Measurements from ENCODE around the gene P2RX1.

P2RX1 gene

DNA sequence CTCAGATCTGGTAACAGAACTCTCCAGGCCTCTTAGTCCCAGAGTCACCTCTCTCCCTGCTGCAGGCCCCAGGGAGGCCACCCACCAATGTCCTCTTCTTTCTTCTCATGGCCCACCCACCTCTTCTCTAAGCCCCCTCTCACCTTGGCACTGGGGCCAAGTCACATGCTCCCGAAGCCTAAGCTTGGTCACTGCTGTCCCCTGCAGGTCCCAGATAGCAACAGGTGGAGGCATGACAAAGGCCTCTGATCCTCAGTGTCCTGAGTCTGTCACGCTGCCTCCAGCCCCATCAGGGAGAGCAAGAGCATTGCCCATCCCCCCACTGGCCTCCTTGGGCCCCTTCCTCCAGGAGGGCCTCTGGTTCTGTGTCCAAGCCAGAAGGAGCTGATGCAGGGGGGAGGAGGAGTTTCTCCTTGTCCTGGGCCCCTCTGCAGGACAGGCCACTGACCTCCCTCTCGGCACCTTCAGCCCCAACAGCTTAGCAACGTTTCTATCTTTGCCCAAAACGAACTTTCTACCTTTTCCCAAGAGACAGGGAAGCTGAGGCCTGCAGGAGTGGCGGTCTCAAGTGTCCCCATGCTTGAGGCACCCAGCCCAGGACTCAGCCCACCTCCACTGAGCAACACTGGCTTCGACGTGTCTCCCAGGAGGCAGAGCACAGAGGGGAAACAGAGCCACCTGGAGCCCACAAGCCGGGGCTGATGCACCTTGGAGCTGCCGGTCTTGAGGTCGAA, 8.6 kb downstream of the P2RX1 start:
- H3K4me3 ChIP-seq (ENCODE audit: low read depth, low read length) = no peak overlapping the region

DNA sequence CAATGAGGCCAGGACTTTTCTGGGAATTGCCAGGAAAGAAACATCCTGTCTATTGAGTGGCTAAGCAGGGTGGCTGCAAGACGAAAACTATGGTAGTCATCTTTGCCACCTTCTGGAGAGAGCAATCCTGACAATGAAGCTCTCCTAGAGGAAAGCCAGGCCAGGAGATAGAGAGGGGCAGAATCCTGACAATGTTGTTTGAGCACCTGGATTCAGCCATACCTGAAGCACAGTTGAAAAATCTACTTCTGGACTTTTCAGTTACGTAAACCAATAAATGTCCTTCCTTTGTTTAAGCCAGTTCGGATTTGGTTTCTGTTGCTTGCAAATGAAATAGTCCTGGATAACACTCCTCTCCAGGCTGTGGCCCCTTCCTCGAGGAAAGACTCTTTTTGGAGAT, 9.4 kb downstream of the P2RX1 start:
- no peak overlapping the region for H3K4me3 ChIP-seq (ENCODE audit: low read depth, low read length)

DNA sequence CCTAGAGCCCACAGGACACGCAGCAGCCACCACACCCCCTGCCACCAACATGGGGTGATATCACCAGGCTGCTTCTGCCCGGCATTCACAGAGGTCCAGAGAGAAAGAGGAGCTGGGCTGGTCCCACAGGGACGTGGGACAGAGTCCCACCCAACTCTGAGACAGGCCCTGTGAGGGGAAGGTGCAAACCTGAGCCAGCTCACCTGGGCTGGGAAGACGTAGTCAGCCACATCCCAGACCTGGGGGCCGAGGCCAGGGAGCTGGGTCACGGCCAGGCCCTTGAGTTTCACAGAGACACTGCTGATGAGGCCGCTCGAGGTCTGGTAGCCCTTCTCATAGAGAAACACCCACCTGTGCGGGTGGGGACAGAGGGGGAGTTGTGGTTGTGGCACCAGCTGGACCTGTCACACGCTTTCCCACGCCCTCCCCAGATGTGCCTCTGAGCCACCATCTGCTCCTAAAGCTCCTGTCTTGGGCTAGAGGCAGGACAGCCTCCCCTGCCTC, 11.2 kb downstream of the P2RX1 start:
- no peak overlapping the region for H3K4me3 ChIP-seq (ENCODE audit: low read depth, low read length)

DNA sequence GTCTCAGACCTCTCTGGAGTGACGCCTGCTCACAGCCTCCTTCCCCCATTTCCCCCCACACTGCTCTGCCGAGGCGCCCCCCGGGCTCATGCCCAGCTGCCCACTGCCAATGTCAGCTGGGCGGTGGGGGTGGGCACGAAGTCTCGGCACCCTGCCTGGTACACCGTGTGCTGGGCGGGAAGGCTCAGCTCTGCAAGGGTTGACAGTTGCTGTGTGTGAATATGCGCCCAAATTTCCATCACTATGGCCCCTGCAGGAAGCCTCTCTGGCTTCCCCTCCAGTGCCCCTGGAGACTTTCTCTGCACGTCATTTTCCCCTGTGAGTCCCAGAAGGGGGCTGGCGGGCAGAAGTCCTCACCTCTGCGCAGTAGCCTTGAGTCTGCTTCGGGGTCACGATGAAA, 11.8 kb downstream of the P2RX1 start:
- H3K4me3 ChIP-seq (ENCODE audit: low read depth, low read length) = no peak overlapping the region

DNA sequence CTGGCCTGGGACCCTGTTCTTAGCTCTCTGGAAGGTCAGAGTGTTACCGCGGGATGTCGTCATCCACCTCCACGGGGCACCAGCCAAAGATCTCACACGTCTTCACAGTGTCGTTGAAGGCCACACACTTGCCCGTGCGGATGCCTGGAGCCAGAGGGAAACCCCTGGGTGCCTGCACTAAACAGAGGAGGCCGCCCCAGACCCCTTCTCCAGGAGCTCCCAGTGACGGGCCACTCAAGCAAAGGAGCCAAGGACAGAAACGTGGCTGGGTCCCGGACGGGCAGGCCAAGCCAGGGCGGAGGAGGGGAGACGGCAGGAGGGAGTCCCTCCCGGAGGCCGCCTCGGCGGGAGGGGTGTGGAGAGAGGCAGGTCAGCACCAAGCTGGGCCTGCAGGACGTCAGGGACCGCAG, 12.4 kb downstream of the P2RX1 start:
- H3K4me3 ChIP-seq (ENCODE audit: low read depth, low read length) = no peak overlapping the region

DNA sequence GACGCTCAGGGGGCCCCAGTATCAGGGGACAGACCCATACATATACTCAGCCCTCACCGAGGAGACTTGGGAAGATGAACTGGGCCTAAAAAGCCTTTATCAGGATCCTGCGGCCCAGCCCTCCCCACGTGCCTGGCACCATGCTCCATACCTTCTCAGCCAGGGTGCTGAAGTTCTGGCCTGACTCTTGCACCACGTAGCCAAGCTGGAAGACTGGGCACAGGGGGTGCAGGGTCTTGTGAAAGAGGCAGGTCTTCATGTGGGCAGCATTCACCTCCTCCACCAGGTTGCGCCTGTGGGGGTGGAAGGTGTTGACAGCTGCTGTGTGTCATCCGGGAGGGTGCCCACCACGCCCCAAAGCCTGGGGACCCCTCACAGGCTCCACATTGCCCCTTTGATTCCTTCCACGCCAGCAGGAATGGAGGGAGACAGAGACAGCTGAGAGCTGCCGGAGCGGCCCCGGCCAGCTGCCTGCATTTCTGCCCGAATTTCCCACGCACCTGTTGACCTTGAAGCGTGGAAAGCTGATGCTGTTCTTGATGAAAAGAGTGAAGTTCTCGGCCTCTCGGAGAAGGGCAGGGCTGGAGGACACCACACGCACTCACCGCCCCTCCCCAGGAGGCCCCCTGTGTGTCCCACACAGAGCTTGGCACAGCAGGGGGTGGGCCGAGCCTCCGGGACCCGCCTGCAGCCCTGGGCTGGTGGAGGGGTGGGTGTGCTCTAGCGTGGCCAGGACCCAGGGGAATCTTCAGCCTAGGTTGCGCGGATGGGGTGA, 13.0 kb downstream of the P2RX1 start:
- H3K4me3 ChIP-seq (ENCODE audit: low read depth, low read length) = no peak overlapping the region

DNA sequence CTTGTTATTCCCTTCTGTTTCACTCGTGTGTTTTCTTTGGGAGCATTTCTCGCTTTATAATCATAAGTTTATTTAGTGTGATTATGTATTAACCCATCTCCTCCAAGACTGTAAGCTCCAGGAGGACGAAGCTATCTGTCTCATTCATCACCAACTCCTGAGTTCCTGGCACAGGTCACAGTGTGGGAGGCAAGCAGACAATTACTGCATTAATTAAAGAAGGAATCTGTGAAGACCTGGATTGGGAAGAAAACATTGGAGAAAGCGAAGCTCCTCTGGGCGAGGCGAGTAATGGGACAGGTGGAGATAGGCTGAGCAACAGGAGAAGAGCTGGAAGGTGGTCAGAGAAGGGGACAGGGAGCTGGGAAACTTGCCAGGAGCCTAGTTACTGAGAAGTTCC, 15.6 kb downstream of the P2RX1 start:
- no peak overlapping the region for H3K4me3 ChIP-seq (ENCODE audit: low read depth, low read length)

DNA sequence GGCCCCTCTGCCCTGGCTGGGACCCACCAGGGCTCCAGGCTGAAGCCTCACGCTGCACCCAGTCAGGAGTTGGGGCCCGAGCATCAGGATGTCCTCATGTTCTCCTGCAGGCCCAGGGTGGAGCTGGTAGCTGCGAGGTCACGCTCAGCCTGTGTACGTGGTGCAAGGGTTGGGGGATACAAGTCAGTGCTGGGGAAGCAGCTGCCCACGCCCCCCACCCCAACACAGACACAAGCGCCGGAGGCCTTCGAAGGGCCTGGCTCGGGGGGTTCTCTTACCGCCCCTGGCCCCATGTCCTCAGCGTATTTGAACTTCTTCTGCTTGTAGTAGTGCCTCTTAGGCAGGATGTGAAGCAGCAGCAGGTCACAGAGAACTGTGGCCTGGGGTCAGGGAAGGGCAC, 18.5 kb downstream of the P2RX1 start:
- H3K4me3 ChIP-seq (ENCODE audit: low read depth, low read length) = no peak overlapping the region

DNA sequence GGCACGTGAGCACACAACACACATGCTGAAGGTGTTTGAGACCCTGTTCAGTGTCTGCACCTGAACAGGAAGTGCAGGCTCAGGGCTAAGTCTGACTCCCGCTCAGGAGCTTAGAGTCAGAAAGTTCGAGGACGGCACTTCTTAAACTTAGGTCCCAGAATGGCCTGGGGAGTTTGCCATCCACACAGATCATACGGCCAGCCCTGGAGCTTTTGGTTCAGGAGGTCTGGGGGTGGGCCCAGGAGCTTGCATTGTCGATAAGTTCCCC, 19.4 kb downstream of the P2RX1 start:
- H3K4me3 ChIP-seq (ENCODE audit: low read depth, low read length) = no peak overlapping the region

DNA sequence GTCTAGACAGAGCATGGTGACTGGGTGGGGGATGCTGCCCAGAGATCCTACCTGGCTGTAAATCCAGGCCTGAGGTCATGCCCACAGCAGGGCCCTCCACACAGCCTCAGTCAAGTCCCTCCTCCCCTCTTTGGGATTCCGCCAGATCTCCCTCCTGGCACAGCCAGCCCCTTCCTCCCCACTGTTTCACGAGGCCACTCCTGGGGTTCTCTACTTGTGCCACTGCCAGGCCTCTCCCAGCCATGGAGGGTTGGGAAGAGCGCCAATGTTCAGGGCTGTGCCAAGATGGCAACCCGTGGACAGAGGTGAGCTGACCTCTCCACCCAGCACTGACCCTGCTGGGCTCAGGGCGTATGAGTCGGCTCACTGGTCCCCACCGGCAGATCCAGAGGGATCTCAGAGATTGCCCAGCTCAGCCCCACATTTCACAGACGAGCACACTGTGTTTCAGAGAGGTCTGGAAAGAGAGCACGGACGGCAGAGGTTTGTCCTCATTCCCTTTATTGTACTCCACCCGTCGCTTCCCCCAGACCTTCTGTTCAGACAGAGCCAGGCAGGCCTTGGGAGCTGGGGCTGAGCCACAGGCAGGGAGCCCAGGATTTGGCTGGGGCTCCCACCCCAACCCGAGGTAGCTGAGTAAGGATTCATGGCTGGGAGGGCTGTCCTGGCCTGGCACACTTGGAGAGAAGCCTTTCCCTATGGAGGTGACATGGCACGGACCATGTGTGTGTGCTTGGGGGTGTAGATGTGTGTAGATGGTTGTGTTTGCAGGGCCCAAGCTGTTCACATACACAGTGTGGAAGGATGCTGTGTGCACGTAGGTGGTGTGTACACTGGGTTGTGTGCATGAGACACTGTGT, 19.9 kb downstream of the P2RX1 start:
- no peak overlapping the region for H3K4me3 ChIP-seq (ENCODE audit: low read depth, low read length)

DNA sequence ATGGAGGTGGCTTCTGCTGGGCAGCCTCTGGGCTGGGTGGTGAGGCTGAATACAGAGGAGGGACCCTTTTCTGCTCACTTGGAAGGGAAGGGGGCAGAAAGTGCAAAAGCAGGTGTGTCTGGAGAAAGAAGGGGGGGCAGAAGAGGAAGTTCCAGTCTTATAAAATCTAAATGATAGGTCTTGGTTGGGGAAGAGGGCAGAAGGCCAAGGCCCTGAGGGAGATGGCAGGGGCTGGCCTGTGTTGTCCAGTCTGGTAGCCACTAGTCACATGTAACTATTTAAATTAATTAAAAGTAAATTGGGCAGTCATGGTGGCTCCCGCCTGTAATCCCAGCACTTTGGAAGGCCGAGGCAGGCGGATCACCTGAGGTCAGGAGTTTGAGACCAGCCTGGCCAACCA, 20.9 kb downstream of the P2RX1 start:
- no peak overlapping the region for H3K4me3 ChIP-seq (ENCODE audit: low read depth, low read length)

DNA sequence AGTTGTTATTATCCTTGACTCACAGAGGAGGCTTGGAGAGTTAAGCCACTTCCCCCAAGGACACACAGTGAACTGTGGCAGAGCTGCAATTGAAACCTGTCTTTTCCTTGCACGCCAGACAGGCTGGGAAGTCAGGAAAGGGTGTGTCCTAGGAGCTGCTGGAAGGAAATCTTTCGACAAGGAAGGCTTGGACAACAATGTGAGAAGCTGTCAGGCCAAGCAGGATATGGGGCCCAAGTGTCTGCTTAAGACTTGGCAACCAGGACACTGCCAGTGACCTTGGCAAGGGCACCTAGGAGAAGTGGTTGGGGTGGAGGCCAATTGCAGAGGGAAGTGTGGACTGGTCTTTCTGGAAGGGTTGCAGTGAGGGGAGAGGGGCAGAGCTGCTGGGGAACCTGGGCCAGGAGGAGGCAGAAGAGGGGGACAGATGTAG, 21.3 kb downstream of the P2RX1 start:
- no peak overlapping the region for H3K4me3 ChIP-seq (ENCODE audit: low read depth, low read length)

DNA sequence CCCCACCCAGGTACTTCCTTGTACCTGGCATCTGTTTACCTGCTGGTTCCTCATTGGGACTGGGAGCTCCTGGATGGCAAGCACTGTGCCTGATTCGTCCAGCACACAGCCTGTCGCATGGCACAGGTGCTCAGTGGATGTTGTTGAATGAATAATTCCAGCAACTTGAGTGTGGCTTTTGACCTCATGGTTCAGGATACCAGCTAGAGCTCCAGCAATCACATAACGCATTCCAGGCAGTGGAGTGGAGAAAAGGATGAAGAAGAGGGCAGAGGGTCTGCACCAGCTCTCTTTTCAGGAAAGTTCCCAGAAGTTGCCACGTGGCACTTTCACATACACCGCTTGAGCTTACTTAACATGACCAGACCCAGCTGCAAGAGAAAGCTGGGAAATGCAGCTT, 22.1 kb downstream of the P2RX1 start:
- no peak overlapping the region for H3K4me3 ChIP-seq (ENCODE audit: low read depth, low read length)

DNA sequence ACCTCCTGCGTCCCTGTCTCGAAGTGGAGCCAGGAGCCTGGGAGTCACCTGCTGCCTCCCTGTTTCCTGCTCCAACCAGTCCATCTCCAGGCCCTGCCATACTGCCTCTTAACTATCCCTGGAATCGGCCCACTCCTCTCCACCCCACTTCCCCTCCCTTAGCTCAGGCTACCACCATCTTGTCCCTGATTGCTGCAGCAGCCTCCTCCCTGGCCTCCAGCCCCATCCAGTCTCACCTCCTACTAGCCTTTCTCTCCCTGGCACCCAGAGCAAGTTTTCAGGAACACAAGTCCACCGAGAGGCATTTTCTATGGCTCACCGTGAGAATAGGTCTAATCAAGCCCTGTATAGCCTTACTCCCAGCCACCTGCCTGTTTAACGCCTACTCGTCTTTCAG, 22.5 kb downstream of the P2RX1 start:
- peak overlapping the region; percentile 36 for H3K4me3 ChIP-seq (ENCODE audit: low read depth, low read length)

DNA sequence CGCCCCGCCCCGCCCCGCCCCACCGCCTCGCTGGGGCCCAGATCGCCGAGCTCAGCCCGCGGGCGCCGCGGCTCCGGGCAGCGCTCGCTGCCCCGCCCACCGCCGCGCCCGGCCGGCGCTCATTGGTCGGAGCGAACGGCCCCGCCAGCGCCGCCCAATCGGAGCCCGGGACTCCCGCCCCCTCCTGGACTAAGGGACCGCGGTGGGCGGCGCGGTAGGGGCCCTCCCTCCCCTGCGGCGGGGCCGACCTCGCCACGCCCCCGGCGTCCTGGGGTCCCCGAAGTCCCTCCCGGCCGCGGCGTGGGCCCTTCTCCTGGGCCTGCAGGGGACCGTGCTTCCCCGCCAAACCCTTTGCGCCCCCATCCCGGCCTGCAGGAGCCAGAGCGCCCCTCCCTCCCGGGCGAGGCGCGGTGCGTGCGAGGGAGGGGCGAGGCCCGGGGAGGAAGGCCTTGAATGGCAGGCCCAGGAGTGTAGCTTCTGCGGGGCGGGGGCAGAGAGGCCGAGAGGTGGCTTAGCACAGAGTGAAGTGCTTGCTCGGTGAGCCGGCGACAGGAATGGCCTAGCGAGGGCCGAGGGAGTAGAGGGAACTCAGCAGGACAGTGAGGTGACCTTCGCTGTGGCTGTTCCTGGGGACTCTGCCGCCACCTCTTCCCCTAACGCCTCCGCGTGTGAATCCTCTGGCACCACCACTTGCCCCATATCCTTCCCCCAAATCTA, 23.1 kb downstream of the P2RX1 start, which contains the start of gene CAMKK1:
Gene CAMKK1, minus strand, starts transcription at position 51 of the 717 bp plus-strand sequence. CDS start 7,366 bp downstream, outside the sequence.
- peak within 1 kb of the TSS; percentile 56 for H3K4me3 ChIP-seq (ENCODE audit: low read depth, low read length)

DNA sequence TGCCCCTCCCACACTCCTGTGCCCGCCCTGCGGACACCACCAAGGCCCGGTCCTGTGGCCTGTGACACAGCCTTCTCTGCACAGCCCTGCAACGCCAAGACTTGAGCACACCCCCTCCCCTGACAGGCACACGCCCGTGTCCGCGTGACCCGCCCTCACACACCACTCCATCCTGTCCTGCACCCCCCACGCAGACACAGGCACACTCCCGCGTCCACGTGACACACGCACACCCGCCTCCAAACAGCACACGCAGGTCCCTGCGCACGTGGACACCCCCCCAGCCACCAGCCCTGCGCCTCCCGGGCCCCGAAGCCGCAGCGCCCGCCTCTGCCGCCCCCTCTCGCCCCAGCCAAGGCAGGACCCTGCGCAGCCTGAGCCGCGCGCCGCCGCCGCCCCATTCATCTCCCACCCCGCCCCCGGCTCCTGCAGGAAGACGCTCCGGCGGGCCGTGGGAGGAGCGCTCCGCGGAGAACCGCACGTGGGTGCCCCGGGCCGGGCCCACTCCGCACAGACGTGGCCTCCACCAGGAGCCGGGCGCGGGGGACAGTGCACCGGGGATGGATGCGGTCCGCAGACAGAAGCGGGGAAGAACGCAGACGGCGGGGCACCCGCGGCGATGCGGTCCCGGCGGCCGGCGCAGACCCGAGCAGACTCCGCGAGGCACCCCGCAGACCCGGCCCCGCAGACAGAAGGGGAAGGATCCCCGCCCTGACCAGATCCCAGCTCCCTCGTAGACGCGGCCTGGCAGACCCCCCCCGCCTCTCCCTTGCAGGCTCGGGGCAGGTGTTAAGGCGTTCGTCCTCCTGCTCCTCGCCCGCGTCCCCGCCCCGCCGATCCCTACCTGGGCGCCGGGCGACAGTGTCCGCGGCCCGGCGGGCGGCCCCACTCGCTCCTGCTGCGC, 23.9 kb downstream of the P2RX1 start:
- peak overlapping the region; percentile 56 for H3K4me3 ChIP-seq (ENCODE audit: low read depth, low read length)

DNA sequence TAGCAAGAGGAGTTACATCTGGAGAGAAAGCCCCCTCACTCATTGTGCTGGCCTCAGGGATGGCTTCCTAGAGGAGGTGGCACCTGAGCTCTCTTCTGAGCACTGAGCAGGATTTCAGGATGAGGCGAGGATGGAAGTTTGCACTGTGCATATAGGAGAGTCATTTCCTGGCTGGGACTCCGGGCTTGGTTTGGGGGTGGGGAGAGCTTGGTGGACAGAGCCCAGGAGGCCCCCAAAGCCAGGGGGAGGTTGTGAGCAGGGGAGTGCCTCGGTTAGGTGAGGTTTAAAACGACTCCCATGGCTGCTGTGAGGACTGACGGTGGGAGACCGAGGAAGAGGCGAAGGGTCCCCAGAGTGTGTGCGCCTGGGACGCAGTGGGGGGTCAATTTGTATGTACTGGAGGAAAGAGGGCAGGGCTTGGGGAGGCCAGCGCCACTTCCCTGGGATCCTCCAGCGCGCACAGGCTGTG, 24.6 kb downstream of the P2RX1 start:
- H3K4me3 ChIP-seq (ENCODE audit: low read depth, low read length) = peak overlapping the region; percentile 56

DNA sequence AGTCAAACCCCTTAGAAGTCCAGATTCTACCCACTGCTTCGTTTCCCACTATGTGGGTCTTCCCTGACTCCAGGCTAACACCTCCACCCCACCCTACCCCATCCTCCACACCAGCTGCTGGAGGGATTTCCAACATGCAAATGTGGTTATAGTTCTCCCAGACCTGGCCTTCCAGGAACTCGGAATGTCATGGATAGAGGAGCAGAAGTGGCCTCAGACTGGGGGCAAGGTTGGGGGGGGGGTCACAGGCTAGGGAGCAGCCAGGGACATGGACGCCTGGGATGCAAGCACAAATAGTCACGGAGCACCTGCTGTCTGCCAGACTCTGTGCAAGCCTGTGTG, 25.4 kb downstream of the P2RX1 start:
- no peak overlapping the region for H3K4me3 ChIP-seq (ENCODE audit: low read depth, low read length)

DNA sequence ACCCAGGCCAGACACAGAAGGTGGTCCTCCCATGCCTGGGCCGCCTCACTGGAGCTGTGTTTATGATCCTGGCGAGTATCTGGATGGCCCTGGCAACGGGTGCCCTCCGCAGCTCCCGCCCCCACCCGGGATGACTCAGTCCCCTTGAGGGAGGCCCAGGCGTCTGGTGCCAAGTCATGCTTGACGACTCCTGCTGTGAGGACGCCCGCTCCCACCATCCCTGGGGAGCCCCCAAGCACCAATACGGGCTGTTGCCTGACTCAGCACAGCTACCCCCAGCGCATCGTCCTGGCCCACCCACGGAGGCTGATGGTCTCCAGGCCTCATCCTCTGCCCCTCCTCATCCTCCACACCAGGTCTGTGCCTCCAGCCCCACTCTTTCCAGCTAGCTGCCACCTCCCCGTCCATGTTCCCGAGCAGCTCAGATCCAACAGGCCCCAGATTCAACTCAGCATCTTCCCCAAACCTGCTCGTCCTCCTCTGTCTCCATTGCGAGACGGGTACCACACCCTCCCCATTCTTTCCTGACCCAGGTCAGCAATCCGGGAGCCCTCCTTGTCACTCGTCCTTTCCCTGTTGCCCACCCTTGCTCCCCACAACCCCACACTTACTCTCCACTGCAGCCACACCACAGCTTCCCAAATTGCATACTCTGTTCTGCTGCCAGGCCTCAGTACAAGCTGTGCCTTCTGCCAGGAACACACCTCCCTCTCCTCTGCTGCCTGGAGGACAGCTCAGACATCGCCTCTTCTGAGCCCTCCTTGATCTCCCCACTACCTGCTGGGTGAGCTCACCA, 26.0 kb downstream of the P2RX1 start:
- no peak overlapping the region for H3K4me3 ChIP-seq (ENCODE audit: low read depth, low read length)

Measured in iPS-11a (cell line).